ENCODE results near the gene MEA1.

GRCh38 chr6:42968783-42969182 lies 45.0 kb downstream of the MEA1 start:
- TF ChIP-seq, protein P1, sequence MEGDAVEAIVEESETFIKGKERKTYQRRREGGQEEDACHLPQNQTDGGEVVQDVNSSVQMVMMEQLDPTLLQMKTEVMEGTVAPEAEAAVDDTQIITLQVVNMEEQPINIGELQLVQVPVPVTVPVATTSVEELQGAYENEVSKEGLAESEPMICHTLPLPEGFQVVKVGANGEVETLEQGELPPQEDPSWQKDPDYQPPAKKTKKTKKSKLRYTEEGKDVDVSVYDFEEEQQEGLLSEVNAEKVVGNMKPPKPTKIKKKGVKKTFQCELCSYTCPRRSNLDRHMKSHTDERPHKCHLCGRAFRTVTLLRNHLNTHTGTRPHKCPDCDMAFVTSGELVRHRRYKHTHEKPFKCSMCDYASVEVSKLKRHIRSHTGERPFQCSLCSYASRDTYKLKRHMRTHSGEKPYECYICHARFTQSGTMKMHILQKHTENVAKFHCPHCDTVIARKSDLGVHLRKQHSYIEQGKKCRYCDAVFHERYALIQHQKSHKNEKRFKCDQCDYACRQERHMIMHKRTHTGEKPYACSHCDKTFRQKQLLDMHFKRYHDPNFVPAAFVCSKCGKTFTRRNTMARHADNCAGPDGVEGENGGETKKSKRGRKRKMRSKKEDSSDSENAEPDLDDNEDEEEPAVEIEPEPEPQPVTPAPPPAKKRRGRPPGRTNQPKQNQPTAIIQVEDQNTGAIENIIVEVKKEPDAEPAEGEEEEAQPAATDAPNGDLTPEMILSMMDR (conservative IDR thresholded peaks at IDR 0.05; ENCODE audit: low read depth, low read length): no peak
- no peak for TF ChIP-seq EZH2phosphoT487 (IDR thresholded peaks at IDR 0.05; ENCODE audit: borderline replicate concordance, low read length)
- no peak for TF ChIP-seq EZH2 (IDR thresholded peaks at IDR 0.05; ENCODE audit: low read length, unreplicated experiment)

All from PC-3 (cell line).